H1 (cell line): ENCODE measurements around the gene CDKN1B. TPM values are rescaled to one million over a fixed set of nuclear protein-coding genes. Genes with fewer than 3 reads are reported as not detected.

Experiments
- BACH1 ChIP-seq: IDR thresholded peaks from 2 replicates; pipeline ENCODE4 v1.6.1; 2012; ENCODE audit warnings: low read length, improper control_type of control experiment
- BRCA1 ChIP-seq: IDR thresholded peaks from 2 replicates; pipeline ENCODE4 v1.6.1; 2012; ENCODE audit warnings: low read depth, low read length, improper control_type of control experiment
- CBX8 ChIP-seq: fragments of 300-800, 300-1000 bp; sonication (generic); IDR thresholded peaks from 2 replicates; pipeline ENCODE4 v1.7.1; 2016; ENCODE audit warnings: low read depth, low read length, borderline replicate concordance
- CEBPB ChIP-seq: IDR thresholded peaks from 2 replicates; pipeline ENCODE4 v1.6.1; 2012; ENCODE audit warnings: low read depth, low read length
- CHD1 ChIP-seq: IDR thresholded peaks from 2 replicates; pipeline ENCODE4 v1.6.1; 2012; ENCODE audit warnings: low read depth, low read length, improper control_type of control experiment
- CTBP2 ChIP-seq: IDR thresholded peaks from 2 replicates; pipeline ENCODE4 v1.7.0; 2011; ENCODE audit warnings: borderline replicate concordance, mild to moderate bottlenecking, moderate library complexity, mixed read lengths, low read length; ENCODE audit not compliant: insufficient read depth, insufficient read length
- EZH2 ChIP-seq: fragments of 200-600 bp; sonication (generic); IDR thresholded peaks from 2 replicates; pipeline ENCODE4 v1.7.1; 2012; ENCODE audit warnings: low read depth, mild to moderate bottlenecking, moderate library complexity, low read length, inconsistent platforms; ENCODE audit not compliant: severe bottlenecking
- FOSL1 ChIP-seq: IDR thresholded peaks from 2 replicates; pipeline ENCODE4 v1.6.1; 2011; ENCODE audit warnings: mild to moderate bottlenecking, low read depth, low read length, moderate library complexity; ENCODE audit not compliant: insufficient read depth
- GABPA ChIP-seq: IDR thresholded peaks from 2 replicates; pipeline ENCODE4 v1.6.1; 2011; ENCODE audit warnings: mild to moderate bottlenecking, low read length, moderate library complexity, borderline replicate concordance; ENCODE audit not compliant: insufficient read depth
- KDM1A ChIP-seq: fragments of 200-600, 300-600 bp; sonication (generic); IDR thresholded peaks from 2 replicates; pipeline ENCODE4 v1.7.1; 2016; ENCODE audit warnings: mild to moderate bottlenecking, low read length, borderline replicate concordance
- RNF2 ChIP-seq: fragments of 200-900, 300-1000 bp; sonication (generic); IDR thresholded peaks from 2 replicates; pipeline ENCODE4 v1.7.1; 2016; ENCODE audit warnings: borderline replicate concordance, low read depth, mild to moderate bottlenecking, antibody characterized with exemption, low read length; ENCODE audit not compliant: poor library complexity, severe bottlenecking; ENCODE audit errors: missing control alignments
- SP2 ChIP-seq: IDR thresholded peaks from 2 replicates; pipeline ENCODE4 v1.6.1; 2012; ENCODE audit warnings: mild to moderate bottlenecking, low read length, inconsistent platforms
- SRF ChIP-seq: IDR thresholded peaks from 2 replicates; pipeline ENCODE4 v1.6.1; 2011; ENCODE audit warnings: mild to moderate bottlenecking, low read depth, low read length, moderate library complexity
- SUZ12 ChIP-seq: fragments of 200-600 bp; sonication (generic); IDR thresholded peaks from 2 replicates; pipeline ENCODE4 v1.6.1; 2012; ENCODE audit warnings: mild to moderate bottlenecking, inconsistent platforms, low read length, moderate library complexity, mixed read lengths
- TBP ChIP-seq: IDR thresholded peaks from 2 replicates; pipeline ENCODE4 v1.6.1; 2011; ENCODE audit warnings: low read depth, low read length, improper control_type of control experiment
- ZNF274 ChIP-seq: IDR thresholded peaks from 2 replicates; pipeline ENCODE4 v1.7.0; 2012; ENCODE audit warnings: low read length, borderline replicate concordance; ENCODE audit errors: extremely low read depth
- polyA plus RNA-seq, 7 experiments: library from polyadenylated mRNA; depleted of rRNA in 3 of 7; stranded (reverse) in 5 of 7; unstranded in 2 of 7; fragments of >200 nt in 5 of 7; fragments of 200-250 nt in 2 of 7; gene quantifications; 1 replicate in 5 of 7; 2 replicates in 1 of 7; 4 replicates in 1 of 7; pipeline versions ENCODE4 v1.2.1 to v1.2.3, GENCODE V29; 2011 to 2013; ENCODE audit warnings: missing spikeins in 2 of 7, mixed read lengths in 2 of 7
- total RNA-seq: library from RNA; stranded (reverse); fragmentation: NEBNext Ultra II Directional; extraction: Animal tissue kit (Norgen Biotek cat#: 25700); gene quantifications from 2 replicates; pipeline ENCODE4 v1.2.1, GENCODE V29; 2021
- TF ChIP-seq, protein P1 (sequence below): IDR thresholded peaks from 2 replicates; pipeline ENCODE4 v1.6.1; 2011; ENCODE audit warnings: low read depth, mild to moderate bottlenecking, low read length; ENCODE audit not compliant: insufficient read depth
- TF ChIP-seq, protein P2 (sequence below): IDR thresholded peaks from 2 replicates; pipeline ENCODE4 v1.6.1; 2012; ENCODE audit warnings: inconsistent platforms
- TF ChIP-seq, protein P3 (sequence below): IDR thresholded peaks from 2 replicates; pipeline ENCODE4 v1.6.1; 2012; ENCODE audit warnings: inconsistent platforms
- TF ChIP-seq, protein P4 (sequence below): IDR thresholded peaks from 2 replicates; pipeline ENCODE4 v1.6.1; 2012; ENCODE audit warnings: low read length, inconsistent platforms

Gene CDKN1B
- total and polyA plus RNA-seq, 2 of the 8 experiments (the other 6 are each of a cell fraction or from before 2014, with no cell fraction given), result 6.5 to 27.2 TPM

DNA sequence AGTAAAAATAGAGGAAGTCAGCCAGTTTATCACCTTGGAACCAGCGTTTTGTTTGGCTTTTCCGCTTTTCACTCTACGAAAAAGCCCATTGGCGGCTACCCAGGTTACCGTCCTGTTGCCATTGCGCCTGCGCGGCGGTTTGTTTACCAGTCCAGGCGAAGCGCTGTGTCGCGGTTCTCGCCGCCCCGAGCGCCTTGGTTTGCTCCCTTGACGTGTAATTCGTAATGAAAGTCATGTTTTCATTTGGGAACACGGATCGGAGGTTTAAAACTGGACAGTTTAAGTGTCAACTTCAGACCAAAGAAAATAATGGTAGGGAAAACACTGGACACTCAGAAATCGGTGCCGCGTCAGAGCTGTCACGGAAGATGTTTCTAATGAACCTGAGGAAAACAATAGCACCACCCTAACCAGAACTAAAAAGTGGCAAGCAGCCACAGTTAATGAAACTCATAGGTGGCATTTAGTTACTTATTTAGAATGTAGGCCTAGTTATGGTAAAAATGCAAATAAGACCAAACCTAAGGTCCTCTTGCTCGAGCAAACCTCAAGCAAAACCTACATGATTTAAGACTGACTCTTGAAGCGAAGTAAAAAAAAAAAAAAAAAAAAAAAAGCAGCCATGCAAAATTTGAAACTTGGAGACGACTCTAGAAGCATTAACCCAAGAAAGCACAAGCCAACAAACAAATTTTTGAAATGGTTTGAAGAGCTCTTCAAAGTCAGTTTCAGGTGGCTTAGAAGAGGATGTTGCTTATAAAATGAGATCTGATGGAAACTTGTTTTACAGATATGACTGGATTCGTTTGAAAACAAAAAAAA, 20.4 kb upstream of the CDKN1B start (continued):
- TF ChIP-seq, protein P1, sequence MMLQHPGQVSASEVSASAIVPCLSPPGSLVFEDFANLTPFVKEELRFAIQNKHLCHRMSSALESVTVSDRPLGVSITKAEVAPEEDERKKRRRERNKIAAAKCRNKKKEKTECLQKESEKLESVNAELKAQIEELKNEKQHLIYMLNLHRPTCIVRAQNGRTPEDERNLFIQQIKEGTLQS, result no peak
- TF ChIP-seq, protein P2, sequence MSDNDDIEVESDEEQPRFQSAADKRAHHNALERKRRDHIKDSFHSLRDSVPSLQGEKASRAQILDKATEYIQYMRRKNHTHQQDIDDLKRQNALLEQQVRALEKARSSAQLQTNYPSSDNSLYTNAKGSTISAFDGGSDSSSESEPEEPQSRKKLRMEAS, result peak; percentile 30; the same call in 1 of the 2 replicates
- TF ChIP-seq FOSL1 (no peak), CEBPB (no peak), KDM1A (no peak), SP2 (no peak), SUZ12 (no peak), BACH1 (no peak), TBP (0 out of 2 replicates have a peak, but pooled peaks have one; percentile 24), GABPA (no peak), BRCA1 (no peak), CHD1 (no peak), CTBP2 (no peak), RNF2 (no peak), EZH2 (no peak), ZNF274 (no peak), CBX8 (no peak), SRF (no peak)
- TF ChIP-seq, protein P3, sequence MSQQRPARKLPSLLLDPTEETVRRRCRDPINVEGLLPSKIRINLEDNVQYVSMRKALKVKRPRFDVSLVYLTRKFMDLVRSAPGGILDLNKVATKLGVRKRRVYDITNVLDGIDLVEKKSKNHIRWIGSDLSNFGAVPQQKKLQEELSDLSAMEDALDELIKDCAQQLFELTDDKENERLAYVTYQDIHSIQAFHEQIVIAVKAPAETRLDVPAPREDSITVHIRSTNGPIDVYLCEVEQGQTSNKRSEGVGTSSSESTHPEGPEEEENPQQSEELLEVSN, result no peak
- TF ChIP-seq, protein P4, sequence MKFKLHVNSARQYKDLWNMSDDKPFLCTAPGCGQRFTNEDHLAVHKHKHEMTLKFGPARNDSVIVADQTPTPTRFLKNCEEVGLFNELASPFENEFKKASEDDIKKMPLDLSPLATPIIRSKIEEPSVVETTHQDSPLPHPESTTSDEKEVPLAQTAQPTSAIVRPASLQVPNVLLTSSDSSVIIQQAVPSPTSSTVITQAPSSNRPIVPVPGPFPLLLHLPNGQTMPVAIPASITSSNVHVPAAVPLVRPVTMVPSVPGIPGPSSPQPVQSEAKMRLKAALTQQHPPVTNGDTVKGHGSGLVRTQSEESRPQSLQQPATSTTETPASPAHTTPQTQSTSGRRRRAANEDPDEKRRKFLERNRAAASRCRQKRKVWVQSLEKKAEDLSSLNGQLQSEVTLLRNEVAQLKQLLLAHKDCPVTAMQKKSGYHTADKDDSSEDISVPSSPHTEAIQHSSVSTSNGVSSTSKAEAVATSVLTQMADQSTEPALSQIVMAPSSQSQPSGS, result no peak
